Keratinocyte (primary cell): ENCODE measurements around the gene GRAMD1B. TPM values are rescaled to one million over a fixed set of nuclear protein-coding genes. Genes with fewer than 3 reads are reported as not detected.
A peak's percentile ranks its signal among the peaks of the same experiment; 100 is the strongest.

Experiments used
- DNase-seq: peaks from one replicate; pipeline ENCODE4 v3.0.0-alpha.2; 2011; ENCODE audit warnings: low read depth, missing footprints, low spot score
- FAIRE-seq: peaks from 2 replicates; lab custom pipeline; 2011; peaks lifted over from hg19 to GRCh38; lab: Jason Lieb, UNC
- H2AFZ ChIP-seq: 2 replicates; pipeline ENCODE4 v1.6.0; 2012; ENCODE audit warnings: low read length, control low read depth, inconsistent platforms; ENCODE audit not compliant: control insufficient read depth
- H3K27ac ChIP-seq: 2 replicates; pipeline ENCODE4 v1.5.1; 2011; ENCODE audit warnings: low read length; ENCODE audit not compliant: control insufficient read depth, insufficient read depth
- H3K27me3 ChIP-seq: 3 replicates; pipeline ENCODE4 v1.6.0; 2011; ENCODE audit warnings: low read length; ENCODE audit not compliant: control insufficient read depth, insufficient read depth; ENCODE audit errors: extremely low read depth
- H3K36me3 ChIP-seq, 2 experiments: 2 replicates in 1 of 2; 3 replicates in 1 of 2; pipeline ENCODE4 v1.5.1; 2011; ENCODE audit warnings: low read length in 2 of 2, mild to moderate bottlenecking in 1 of 2; ENCODE audit not compliant: control insufficient read depth in 2 of 2, insufficient read depth in 2 of 2; ENCODE audit errors: extremely low read depth in 1 of 2
- H3K4me1 ChIP-seq: 3 replicates; pipeline ENCODE4 v1.5.1; 2011; ENCODE audit warnings: low read length; ENCODE audit not compliant: control insufficient read depth, insufficient read depth; ENCODE audit errors: extremely low read depth
- H3K4me2 ChIP-seq: 3 replicates; pipeline ENCODE4 v1.6.0; 2011; ENCODE audit warnings: low read depth, low read length; ENCODE audit not compliant: control insufficient read depth, insufficient read depth; ENCODE audit errors: extremely low read depth
- H3K4me3 ChIP-seq, 3 experiments: fragments of 200-600 bp in 1 of 3; sonication (generic) in 1 of 3; 2 replicates in 2 of 3; 3 replicates in 1 of 3; pipeline ENCODE4 v1.5.1; 2011 to 2016; ENCODE audit warnings: low read length in 3 of 3, mild to moderate bottlenecking in 3 of 3, control low read depth in 2 of 3, inconsistent platforms in 1 of 3, low read depth in 1 of 3, mixed read lengths in 1 of 3, mixed run types in 1 of 3, moderate library complexity in 1 of 3; ENCODE audit not compliant: control insufficient read depth in 2 of 3, insufficient read depth in 2 of 3; ENCODE audit errors: extremely low read depth in 1 of 3
- H3K79me2 ChIP-seq: 2 replicates; pipeline ENCODE4 v1.6.0; 2012; ENCODE audit warnings: low read length; ENCODE audit not compliant: control insufficient read depth, insufficient read depth
- H3K9ac ChIP-seq: 3 replicates; pipeline ENCODE4 v1.6.0; 2011; ENCODE audit warnings: low read length; ENCODE audit not compliant: control insufficient read depth, insufficient read depth; ENCODE audit errors: extremely low read depth
- H3K9me1 ChIP-seq: 3 replicates; pipeline ENCODE4 v1.6.0; 2011; ENCODE audit warnings: low read length; ENCODE audit not compliant: control insufficient read depth, insufficient read depth; ENCODE audit errors: extremely low read depth
- H3K9me3 ChIP-seq: 2 replicates; pipeline ENCODE4 v1.5.1; 2012; ENCODE audit warnings: low read depth, low read length; ENCODE audit not compliant: control insufficient read depth
- H4K20me1 ChIP-seq: 3 replicates; pipeline ENCODE4 v1.6.0; 2011; ENCODE audit warnings: low read length; ENCODE audit not compliant: control insufficient read depth, insufficient read depth; ENCODE audit errors: extremely low read depth
- EZH2 ChIP-seq: IDR thresholded peaks from one replicate; pipeline ENCODE4 v1.6.1; 2012; ENCODE audit warnings: inconsistent platforms, mild to moderate bottlenecking, low read length, moderate library complexity
- dilution Hi-C: fragments of 300-500 bp; cut with MboI; formaldehyde crosslinking; loops from one replicate; pipeline ENCODE4 v1.7.0; 2020; ENCODE audit warnings: low sequenced_read_pairs; ENCODE audit not compliant: extremely low pct_ligation_motif_present
- polyA plus RNA-seq, 5 experiments: library from polyadenylated mRNA; depleted of rRNA in 3 of 5; stranded (reverse) in 3 of 5; stranded (forward) in 1 of 5; unstranded in 1 of 5; fragments of >200 nt; gene quantifications; 1 replicate in 1 of 5; 2 replicates in 3 of 5; 3 replicates in 1 of 5; pipeline versions ENCODE4 v1.2.1 to v1.2.3, GENCODE V29; 2011 to 2012; ENCODE audit warnings: missing spikeins in 2 of 5, low read depth in 1 of 5, low replicate concordance in 1 of 5
- TF ChIP-seq, protein P1 (sequence below), 3 experiments: IDR thresholded peaks in 1 of 3; conservative IDR thresholded peaks in 1 of 3; optimal IDR thresholded peaks in 1 of 3; 2 replicates in 2 of 3; 3 replicates in 1 of 3; pipeline versions ENCODE3 to v1.5.1; 2011; ENCODE audit warnings: low read length in 3 of 3, mild to moderate bottlenecking in 3 of 3, moderate library complexity in 2 of 3, control low read depth in 1 of 3, inconsistent platforms in 1 of 3; ENCODE audit not compliant: insufficient read depth in 2 of 3; ENCODE audit errors: extremely low read depth in 1 of 3

Gene GRAMD1B
- polyA plus RNA-seq, 1 donor (not counting 4 experiments of a cell fraction or from before 2014, with no cell fraction given): 0.04 TPM

- Histone ChIP-seq H3K79me2 (no peaks in the 10 kb centered on the region), H3K4me2 (peak overlapping the region; percentile 64), H3K9ac (no peak overlapping the region)
These were observed 53.0 kb downstream of the GRAMD1B start for GRCh38 chr11:123483058-123483457.

DNA sequence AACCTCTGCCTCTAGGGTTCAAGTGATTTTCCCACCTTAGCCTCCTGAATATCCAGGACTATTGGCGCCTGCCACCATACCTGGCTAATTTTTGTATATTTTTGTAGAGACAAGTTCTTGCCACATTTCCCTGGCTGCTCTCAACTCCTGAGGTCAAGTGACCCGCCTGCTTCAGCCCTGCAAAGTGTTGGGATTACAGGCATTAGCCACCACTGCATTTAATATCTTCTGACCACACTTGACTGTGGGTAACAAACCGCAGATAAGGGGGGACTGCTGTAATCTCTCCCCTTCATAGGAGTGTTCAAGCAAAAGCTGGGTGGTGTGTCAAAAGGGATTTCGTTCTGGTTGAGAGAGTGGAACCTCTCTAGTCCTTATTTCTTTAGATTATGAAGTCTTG is 53.4 kb downstream of the GRAMD1B start:
- Histone ChIP-seq H3K27me3 (no peaks in the 10 kb centered on the region), H3K4me1 (peaks cover 12% of the 10 kb centered on the region), H2AFZ (no peak overlapping the region), H4K20me1 (no peaks in the 10 kb centered on the region), H3K27ac (peak overlapping the region; percentile 36), H3K9ac (no peak overlapping the region), H3K4me3 (no peak overlapping the region), H3K79me2 (no peaks in the 10 kb centered on the region), H3K9me1 (no peaks in the 10 kb centered on the region), H3K4me2 (peak overlapping the region; percentile 64), H3K9me3 (no peaks in the 10 kb centered on the region), H3K36me3 (no peaks in the 10 kb centered on the region)
- FAIRE-seq (no peak), DNase-seq (no peak)
- dilution Hi-C loops: no loop called here
- TF ChIP-seq, protein P1, sequence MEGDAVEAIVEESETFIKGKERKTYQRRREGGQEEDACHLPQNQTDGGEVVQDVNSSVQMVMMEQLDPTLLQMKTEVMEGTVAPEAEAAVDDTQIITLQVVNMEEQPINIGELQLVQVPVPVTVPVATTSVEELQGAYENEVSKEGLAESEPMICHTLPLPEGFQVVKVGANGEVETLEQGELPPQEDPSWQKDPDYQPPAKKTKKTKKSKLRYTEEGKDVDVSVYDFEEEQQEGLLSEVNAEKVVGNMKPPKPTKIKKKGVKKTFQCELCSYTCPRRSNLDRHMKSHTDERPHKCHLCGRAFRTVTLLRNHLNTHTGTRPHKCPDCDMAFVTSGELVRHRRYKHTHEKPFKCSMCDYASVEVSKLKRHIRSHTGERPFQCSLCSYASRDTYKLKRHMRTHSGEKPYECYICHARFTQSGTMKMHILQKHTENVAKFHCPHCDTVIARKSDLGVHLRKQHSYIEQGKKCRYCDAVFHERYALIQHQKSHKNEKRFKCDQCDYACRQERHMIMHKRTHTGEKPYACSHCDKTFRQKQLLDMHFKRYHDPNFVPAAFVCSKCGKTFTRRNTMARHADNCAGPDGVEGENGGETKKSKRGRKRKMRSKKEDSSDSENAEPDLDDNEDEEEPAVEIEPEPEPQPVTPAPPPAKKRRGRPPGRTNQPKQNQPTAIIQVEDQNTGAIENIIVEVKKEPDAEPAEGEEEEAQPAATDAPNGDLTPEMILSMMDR (optimal IDR thresholded peaks at IDR 0.05 in 1 of 3, IDR thresholded peaks at IDR 0.05 in 1 of 3, conservative IDR thresholded peaks at IDR 0.05 in 1 of 3; ENCODE audit: extremely low read depth in 1 of 3, insufficient read depth in 2 of 3, low read length in 3 of 3): no peak
- TF ChIP-seq EZH2: no peak

More at GRCh38 chr11:123483058-123483457, 53.0 kb downstream of the GRAMD1B start:
- DNase-seq: peak; percentile 40
- H4K20me1 ChIP-seq: no peaks in the 10 kb centered on the region
- dilution Hi-C loops: no loop called here
- peaks cover 12% of the 10 kb centered on the region for H3K4me1 ChIP-seq
- peak; percentile 91 for FAIRE-seq
- H3K27me3 ChIP-seq: no peaks in the 10 kb centered on the region
- TF ChIP-seq, protein P1 (optimal IDR thresholded peaks at IDR 0.05 in 1 of 3, IDR thresholded peaks at IDR 0.05 in 1 of 3, conservative IDR thresholded peaks at IDR 0.05 in 1 of 3; ENCODE audit: extremely low read depth in 1 of 3, insufficient read depth in 2 of 3, low read length in 3 of 3): no peak
- no peak for TF ChIP-seq EZH2
- no peaks in the 10 kb centered on the region for H3K36me3 ChIP-seq
- no peaks in the 10 kb centered on the region for H3K9me1 ChIP-seq
- H3K4me3 ChIP-seq: no peak overlapping the region
- no peaks in the 10 kb centered on the region for H3K9me3 ChIP-seq
- H2AFZ ChIP-seq: no peak overlapping the region
- peak overlapping the region; percentile 36 for H3K27ac ChIP-seq
